GM23338 (cell line): ENCODE measurements around the gene GALNT15. TPM values are rescaled to one million over a fixed set of nuclear protein-coding genes. Genes with fewer than 3 reads are reported as not detected.

Experiments used
- ATAC-seq: fragments of 200-7000 bp; cut with Tn5 transposase; 3 replicates; pipeline ENCODE4 v1.9.1; 2020
- DNase-seq: peaks from one replicate; pipeline ENCODE4 v3.0.0-alpha.2; 2015; ENCODE audit warnings: low spot score
- H2AFZ ChIP-seq: fragments of 200-600 bp; sonication (generic); 2 replicates; pipeline ENCODE4 v1.8.0; 2016; ENCODE audit warnings: antibody characterized with exemption, mild to moderate bottlenecking, moderate library complexity
- H3F3A ChIP-seq: fragments of 200-600 bp; sonication (generic); replicated peaks from 2 replicates; pipeline ENCODE4 v1.8.0; 2017; ENCODE audit warnings: antibody characterized with exemption, mixed run types, low read depth
- H3K27ac ChIP-seq: fragments of 200-600 bp; sonication (generic); 2 replicates; pipeline ENCODE4 v1.6.1; 2016; ENCODE audit warnings: low read depth
- H3K27me3 ChIP-seq: fragments of 200-600 bp; sonication (generic); 2 replicates; pipeline ENCODE4 v1.8.0; 2016; ENCODE audit warnings: mild to moderate bottlenecking, mixed run types, moderate library complexity; ENCODE audit not compliant: insufficient read depth
- H3K36me3 ChIP-seq: fragments of 200-600 bp; sonication (generic); 2 replicates; pipeline ENCODE4 v1.8.0; 2016; ENCODE audit warnings: mild to moderate bottlenecking; ENCODE audit not compliant: insufficient read depth
- H3K4me1 ChIP-seq: fragments of 200-600 bp; sonication (generic); 2 replicates; pipeline ENCODE4 v1.8.0; 2016; ENCODE audit warnings: mild to moderate bottlenecking, moderate library complexity; ENCODE audit not compliant: insufficient read depth
- H3K4me2 ChIP-seq: fragments of 200-600 bp; sonication (generic); 2 replicates; pipeline ENCODE4 v1.7.1; 2017; ENCODE audit warnings: mixed run types
- H3K4me3 ChIP-seq: fragments of 200-600 bp; sonication (generic); 2 replicates; pipeline ENCODE4 v1.6.1; 2016; ENCODE audit warnings: mixed run types
- H3K79me2 ChIP-seq: fragments of 200-600 bp; sonication (generic); replicated peaks from 2 replicates; pipeline ENCODE4 v1.8.0; 2017; ENCODE audit warnings: mild to moderate bottlenecking; ENCODE audit not compliant: insufficient read depth
- H3K9me2 ChIP-seq: fragments of 200-600 bp; sonication (generic); 2 replicates; pipeline ENCODE4 v1.8.0; 2017; ENCODE audit not compliant: insufficient read depth
- H4K20me1 ChIP-seq: fragments of 200-600 bp; sonication (generic); replicated peaks from 2 replicates; pipeline ENCODE4 v1.8.0; 2017; ENCODE audit warnings: mild to moderate bottlenecking; ENCODE audit not compliant: insufficient read depth
- H3K27ac Mint-ChIP-seq: 2 replicates; pipeline ENCODE4 v1.8.0; 2020; ENCODE audit warnings: inconsistent platforms, mild to moderate bottlenecking, moderate library complexity, mixed read lengths
- H3K27me3 Mint-ChIP-seq: 3 replicates; pipeline ENCODE4 v1.8.0; 2022; ENCODE audit warnings: low read depth, mild to moderate bottlenecking, moderate library complexity, mixed read lengths, inconsistent platforms; ENCODE audit not compliant: insufficient read depth, poor library complexity
- H3K36me3 Mint-ChIP-seq: 3 replicates; pipeline ENCODE4 v1.8.0; 2021; ENCODE audit warnings: low read depth, mild to moderate bottlenecking, inconsistent platforms, moderate library complexity, mixed read lengths
- H3K4me1 Mint-ChIP-seq: 3 replicates; pipeline ENCODE4 v1.8.0; 2020; ENCODE audit warnings: mild to moderate bottlenecking, inconsistent platforms, mixed read lengths
- H3K4me3 Mint-ChIP-seq: 3 replicates; pipeline ENCODE4 v1.8.0; 2021; ENCODE audit warnings: moderate library complexity, mild to moderate bottlenecking, inconsistent platforms, mixed read lengths
- H3K9me3 Mint-ChIP-seq: 3 replicates; pipeline ENCODE4 v1.8.0; 2020; ENCODE audit warnings: moderate library complexity, mild to moderate bottlenecking, inconsistent platforms, mixed read lengths
- CTCF ChIP-seq, 2 experiments: fragments of 200-600 bp in 1 of 2; sonication (generic) in 1 of 2; conservative IDR thresholded peaks; 2 replicates each; pipeline versions ENCODE4 v1.5.1 to v1.6.1; 2016 to 2017; ENCODE audit warnings: antibody characterized with exemption in 2 of 2, low read depth in 2 of 2, mild to moderate bottlenecking in 2 of 2, moderate library complexity in 1 of 2
- ETS1 ChIP-seq: IDR thresholded peaks from 2 replicates; pipeline ENCODE4 v1.6.1; 2016; ENCODE audit warnings: antibody characterized with exemption
- EZH2 ChIP-seq: fragments of 200-600 bp; sonication (generic); IDR thresholded peaks from one replicate; pipeline ENCODE4 v1.8.0; 2017; ENCODE audit warnings: antibody characterized with exemption, mild to moderate bottlenecking, low read depth; ENCODE audit not compliant: unreplicated experiment
- EZH2phosphoT487 ChIP-seq: fragments of 200-600 bp; sonication (generic); IDR thresholded peaks from one replicate; pipeline ENCODE4 v1.8.1; 2018; ENCODE audit warnings: antibody characterized with exemption; ENCODE audit not compliant: unreplicated experiment
- POLR2AphosphoS5 ChIP-seq: IDR thresholded peaks from 2 replicates; pipeline ENCODE4 v1.6.1; 2016; ENCODE audit warnings: antibody characterized with exemption, low read depth
- ZNF331 ChIP-seq: fragments of 250-450 bp; sonication (Bioruptor Pico); IDR thresholded peaks from 2 replicates; pipeline ENCODE4 v1.5.0; 2020; ENCODE audit warnings: low read depth, mild to moderate bottlenecking, moderate library complexity
- ZNF462 ChIP-seq: fragments of 250-450 bp; sonication (Bioruptor Pico); IDR thresholded peaks from 2 replicates; pipeline ENCODE4 v1.5.0; 2020; ENCODE audit warnings: mild to moderate bottlenecking, moderate library complexity
- polyA plus RNA-seq: library from polyadenylated mRNA; unstranded; fragments of >200 nt; fragmentation: Nextera tagmentation; extraction: Ambion mirVana; gene quantifications from 2 replicates; pipeline ENCODE4 v1.2.1, GENCODE V29; 2016
- total RNA-seq: library from RNA; depleted of rRNA; stranded (reverse); fragments of >200 nt; shearing (Covaris generic); gene quantifications from 2 replicates; pipeline ENCODE4 v1.2.3, GENCODE V29; 2014

GALNT15 gene
- total and polyA plus RNA-seq, 2 experiments from 2014 or later, result 0.06 to 0.35 TPM

GRCh38 chr3:16216373-16216935 lies 42.0 kb downstream of the GALNT15 start:
- no peaks in the 10 kb centered on the region; the same call in 2 of the 3 replicates for H3K9me3 Mint-ChIP-seq
- no peak for DNase-seq

More at GRCh38 chr3:16216373-16216935, 42.0 kb downstream of the GALNT15 start:
- Mint-ChIP-seq H3K36me3 (no peaks in the 10 kb centered on the region), H3K4me1 (no peaks in the 10 kb centered on the region; the same call in 2 of the 3 replicates), H3K27me3 (peaks cover 2% of the 10 kb centered on the region), H3K27ac (no peak overlapping the region), H3K4me3 (no peak overlapping the region)
- TF ChIP-seq POLR2AphosphoS5 (no peak), ETS1 (no peak), ZNF462 (CRISPR knock-in tag) (no peak), EZH2phosphoT487 (no peak), ZNF331 (no peak), EZH2 (no peak), CTCF (conservative IDR thresholded peaks at IDR 0.05; ENCODE audit: low read depth in 2 of 2) (no peak)
- Histone ChIP-seq H3K4me1 (no peaks in the 10 kb centered on the region), H3K4me2 (no peak overlapping the region), H3K36me3 (no peaks in the 10 kb centered on the region), H3K27me3 (no peaks in the 10 kb centered on the region), H3K4me3 (no peak overlapping the region), H3F3A (no peaks in the 10 kb centered on the region), H4K20me1 (no peaks in the 10 kb centered on the region), H3K27ac (no peak overlapping the region), H3K9me2 (0 out of 2 replicates have a peak, but pooled peaks cover 3% of the 10 kb centered on the region), H2AFZ (no peak overlapping the region), H3K79me2 (no peaks in the 10 kb centered on the region)
- ATAC-seq, result no peak
